HG03521 (cell line): ENCODE results near the gene KIN.
"Not testable (repeated sequence)": the region's sequence is repeated elsewhere in the genome, so short reads cannot be mapped to it uniquely, and the experiment has no call there.

Experiments
- ATAC-seq: cut with Tn5 transposase; IDR thresholded peaks from one replicate; pipeline ENCODE4 v1.9.1; 2021; ENCODE audit warnings: mild to moderate bottlenecking, moderate library complexity; ENCODE audit not compliant: unreplicated experiment

The KIN gene

GRCh38 chr10:7738536-7739407 is 49.0 kb downstream of the KIN start:
- no peak for ATAC-seq

- no peak for ATAC-seq
Measured at GRCh38 chr10:7734821-7735220, 53.0 kb downstream of the KIN start.

GRCh38 chr10:7722927-7723529 is 64.8 kb downstream of the KIN start:
- ATAC-seq: no peak

- ATAC-seq: no peak
Measured at GRCh38 chr10:7720478-7720877, 67.3 kb downstream of the KIN start.

GRCh38 chr10:7718685-7719084 is 69.1 kb downstream of the KIN start:
- no peak for ATAC-seq

- ATAC-seq: no peak
Measured at GRCh38 chr10:7717767-7718166, 70.0 kb downstream of the KIN start.

- no peak for ATAC-seq
Measured at GRCh38 chr10:7715515-7715914, 72.3 kb downstream of the KIN start.

- not testable (repeated sequence) for ATAC-seq
Measured at GRCh38 chr10:7711075-7711474, 76.7 kb downstream of the KIN start.

- no peak for ATAC-seq
Measured at GRCh38 chr10:7710446-7710845, 77.3 kb downstream of the KIN start.

- ATAC-seq: no peak
Measured at GRCh38 chr10:7708832-7709231, 79.0 kb downstream of the KIN start.

GRCh38 chr10:7707858-7708622 is 79.8 kb downstream of the KIN start:
- no peak for ATAC-seq

GRCh38 chr10:7707102-7707501 is 80.7 kb downstream of the KIN start:
- no peak for ATAC-seq

GRCh38 chr10:7706534-7707073 is 81.2 kb downstream of the KIN start:
- no peak for ATAC-seq

GRCh38 chr10:7705341-7705740 is 82.5 kb downstream of the KIN start:
- ATAC-seq: no peak

GRCh38 chr10:7704071-7705016 is 83.4 kb downstream of the KIN start:
- ATAC-seq: no peak

- ATAC-seq: no peak
Measured at GRCh38 chr10:7703140-7703539, 84.7 kb downstream of the KIN start, which contains the start of gene ITIH2. Gene ITIH2, plus strand, starts transcription at chr10:7703316. Its CDS starts 119 bp downstream, at chr10:7703435.

GRCh38 chr10:7702288-7702812 is 85.4 kb downstream of the KIN start:
- no peak for ATAC-seq

GRCh38 chr10:7701158-7701742 is 86.5 kb downstream of the KIN start:
- ATAC-seq: no peak
